T-helper 1 cell treated with Interleukin-12 subunit alpha and Interleukin-12 subunit beta and Interleukin-4 antibody, amounts not matched to agents 30 ng/mL and 1 ng/mL, for 36 hours (primary cell): Measurements from ENCODE around the gene USP32. TPM values are rescaled to one million over a fixed set of nuclear protein-coding genes. Genes with fewer than 3 reads are reported as not detected.
"Not testable (repeated sequence)": the region's sequence is repeated elsewhere in the genome, so short reads cannot be mapped to it uniquely, and the experiment has no call there.

Source experiments
- intact Hi-C: fragments of 100-400 bp; cut with micrococcal nuclease; formaldehyde crosslinking; loops from one replicate; pipeline ENCODE4 v1.15.1; 2024
- total RNA-seq: library from RNA; stranded (reverse); gene quantifications from 2 replicates; pipeline ENCODE4 v1.2.3, GENCODE V29; 2022

Gene USP32
- total RNA-seq, 1 donor from 2014 or later = 42.5 TPM

DNA sequence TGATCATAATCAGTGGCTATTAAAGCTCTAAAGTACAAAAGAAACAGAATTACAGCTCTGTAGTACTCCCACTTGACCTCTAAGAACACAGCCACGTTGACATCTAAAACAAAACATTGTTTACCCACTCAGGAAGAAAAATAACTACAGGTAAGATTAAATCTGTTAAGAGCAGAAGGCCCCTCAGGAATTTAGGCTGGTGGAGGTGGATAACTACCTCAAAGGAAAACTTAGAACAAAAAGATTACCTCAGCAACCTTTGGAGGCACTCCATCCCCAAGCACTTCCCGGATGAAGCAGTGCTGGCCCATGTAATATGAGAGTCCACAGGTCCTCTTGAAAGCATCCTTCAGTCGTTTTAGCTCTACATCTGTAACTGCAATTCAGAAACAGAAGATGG, 46.7 kb downstream of the USP32 start:
- intact Hi-C loops = no loop called here

DNA sequence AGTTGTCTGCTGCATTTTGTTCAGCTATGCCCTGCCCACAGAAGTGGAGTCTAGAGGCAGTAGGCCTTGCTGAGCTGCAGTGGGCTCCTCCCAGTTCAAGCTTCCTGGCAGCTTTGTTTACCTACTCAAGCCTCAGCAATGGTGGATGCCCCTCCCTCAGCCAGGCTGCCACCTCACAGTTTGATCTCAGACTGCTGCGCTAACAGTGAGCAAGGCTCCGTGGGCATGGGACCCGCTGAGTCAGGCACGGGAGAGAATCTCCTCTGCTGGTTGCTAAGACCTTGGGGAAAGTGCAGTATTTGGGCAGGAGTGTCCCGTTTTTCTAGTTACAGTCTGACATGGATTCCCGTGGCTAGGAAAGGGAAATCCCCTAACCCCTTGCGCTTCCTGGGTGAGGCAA, 49.4 kb downstream of the USP32 start:
- intact Hi-C loops = not testable (repeated sequence)

DNA sequence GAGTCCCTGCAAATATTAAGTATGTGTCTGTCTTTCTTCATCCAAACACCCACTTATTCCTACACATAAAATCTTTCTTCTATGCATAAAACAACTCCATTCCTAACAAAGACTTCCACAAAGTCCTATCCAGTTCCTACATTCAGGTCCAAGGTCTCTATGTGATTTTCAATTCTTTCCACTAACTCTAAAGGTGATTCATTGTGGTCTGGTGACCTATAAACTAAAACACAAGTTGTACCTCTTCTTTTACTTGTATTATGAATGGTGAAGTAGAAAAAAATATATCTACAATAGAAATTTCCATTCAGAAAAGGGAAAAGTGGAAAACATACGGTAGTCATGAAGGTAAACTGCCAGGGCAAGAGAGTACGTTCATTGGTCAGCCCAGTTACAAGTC, 56.6 kb downstream of the USP32 start:
- intact Hi-C loops = no loop called here

DNA sequence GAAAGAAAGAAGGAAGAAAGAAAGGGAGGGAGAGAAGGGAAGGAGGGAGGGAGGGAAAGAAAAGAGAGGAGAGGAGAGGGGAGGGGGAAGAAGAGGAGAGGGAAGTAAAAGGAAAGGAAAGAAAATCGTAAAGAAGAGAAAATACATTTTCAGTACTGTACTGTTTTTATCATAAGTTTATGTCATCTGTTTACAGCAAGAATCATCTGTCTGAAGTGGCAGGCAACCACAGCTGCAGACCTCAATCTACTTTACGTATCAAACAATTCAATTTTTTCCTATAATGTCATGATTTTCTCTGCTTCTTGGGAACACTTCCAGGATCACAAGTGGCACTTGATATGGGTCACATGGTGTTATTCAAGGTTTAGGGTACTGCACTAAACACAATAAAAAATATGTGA, 58.3 kb downstream of the USP32 start:
- intact Hi-C loops = no loop called here

DNA sequence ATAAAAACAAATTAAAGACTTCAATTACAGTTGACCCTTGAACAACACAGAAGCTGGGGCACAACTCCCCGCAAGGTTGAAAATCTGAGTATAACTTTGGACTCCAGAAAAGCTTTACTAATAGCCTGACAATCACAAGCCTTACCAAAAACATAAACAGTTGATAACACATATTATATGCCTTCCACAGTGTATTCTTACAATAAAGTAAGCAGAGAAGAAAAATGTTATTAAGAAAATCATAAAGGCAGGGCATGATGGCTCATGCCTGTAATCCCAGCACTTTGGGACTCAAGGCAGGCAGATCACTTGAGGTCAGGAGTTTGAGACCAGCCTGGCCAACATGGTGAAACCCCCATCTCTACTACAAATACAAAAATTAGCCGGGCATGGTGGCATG, 58.9 kb downstream of the USP32 start:
- intact Hi-C loops = not testable (repeated sequence)

DNA sequence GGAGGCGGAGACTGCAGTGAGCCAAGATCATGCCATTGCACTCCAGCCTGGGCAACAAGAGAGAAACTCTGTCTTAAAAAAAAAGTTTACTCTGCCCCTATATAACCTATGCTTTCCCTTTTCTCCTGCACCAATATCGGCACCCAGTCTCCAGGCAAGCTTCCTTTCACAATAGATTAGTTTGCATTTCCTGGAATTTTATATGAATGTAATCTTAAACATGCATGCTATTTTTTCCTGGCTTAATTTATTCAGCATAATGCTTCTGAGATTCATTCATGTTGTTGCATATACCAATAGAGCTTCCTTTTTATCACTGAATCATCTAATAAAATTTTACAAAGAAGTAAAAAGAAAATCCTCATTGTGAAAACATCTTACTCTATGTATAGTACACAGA, 59.4 kb downstream of the USP32 start:
- intact Hi-C loops = no loop called here

DNA sequence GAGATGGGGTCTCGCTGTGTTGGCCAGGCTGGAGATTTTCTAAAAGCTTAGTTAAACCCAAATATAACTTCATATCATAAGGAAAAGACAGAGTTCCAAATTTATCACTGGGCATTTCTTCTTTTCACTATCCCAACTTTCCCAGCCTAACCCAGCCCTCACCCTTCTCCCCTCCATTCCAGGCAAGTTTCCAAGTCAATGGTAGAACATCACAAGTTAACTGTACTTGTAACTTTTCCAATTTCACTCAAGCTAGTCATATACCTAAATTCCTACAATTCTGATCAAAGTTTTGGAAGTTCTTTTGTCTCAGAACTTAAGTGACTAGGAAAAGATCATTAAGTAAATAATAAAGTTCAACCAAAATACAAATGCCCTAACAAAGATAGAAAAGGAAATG, 61.2 kb downstream of the USP32 start:
- intact Hi-C loops = no loop called here

DNA sequence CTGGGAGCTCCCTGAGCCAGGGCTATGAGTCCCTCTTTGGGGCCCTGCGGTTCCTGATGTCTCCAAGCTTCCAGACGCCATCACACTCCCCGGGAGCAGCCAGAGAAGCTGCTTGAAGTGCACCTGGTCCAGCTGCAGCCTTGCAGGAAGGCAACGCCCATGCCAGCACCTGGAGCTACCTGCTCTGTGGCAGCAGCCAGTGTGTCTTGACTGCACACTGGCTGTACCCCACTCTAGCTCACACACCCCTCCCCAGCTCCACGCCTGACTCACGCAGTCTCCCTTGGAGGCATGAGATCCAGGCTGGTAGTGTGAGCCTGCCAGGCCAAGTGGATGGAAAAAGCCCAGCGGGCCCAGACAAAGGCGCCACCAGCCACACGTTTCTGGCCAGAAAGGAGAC, 63.3 kb downstream of the USP32 start:
- intact Hi-C loops = no loop called here

DNA sequence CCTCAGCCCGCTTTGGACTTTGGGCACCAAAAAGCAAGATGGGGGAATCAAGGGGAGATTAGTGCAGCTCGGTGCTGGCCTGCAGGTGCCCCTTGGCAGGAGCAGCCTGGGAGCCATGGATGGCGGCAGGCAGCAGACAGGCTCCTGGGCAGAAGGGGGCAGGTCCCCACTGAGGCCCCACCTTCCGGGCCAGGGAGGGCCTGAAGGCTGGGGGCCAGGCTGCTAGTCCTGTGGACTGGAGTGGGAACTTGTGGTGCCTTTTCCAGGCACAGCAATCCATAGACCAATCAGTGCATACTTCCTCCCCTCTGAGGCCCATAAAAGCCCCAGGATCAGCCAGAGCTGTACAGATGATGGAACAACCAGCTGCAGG, 64.0 kb downstream of the USP32 start:
- intact Hi-C loops = no loop called here

DNA sequence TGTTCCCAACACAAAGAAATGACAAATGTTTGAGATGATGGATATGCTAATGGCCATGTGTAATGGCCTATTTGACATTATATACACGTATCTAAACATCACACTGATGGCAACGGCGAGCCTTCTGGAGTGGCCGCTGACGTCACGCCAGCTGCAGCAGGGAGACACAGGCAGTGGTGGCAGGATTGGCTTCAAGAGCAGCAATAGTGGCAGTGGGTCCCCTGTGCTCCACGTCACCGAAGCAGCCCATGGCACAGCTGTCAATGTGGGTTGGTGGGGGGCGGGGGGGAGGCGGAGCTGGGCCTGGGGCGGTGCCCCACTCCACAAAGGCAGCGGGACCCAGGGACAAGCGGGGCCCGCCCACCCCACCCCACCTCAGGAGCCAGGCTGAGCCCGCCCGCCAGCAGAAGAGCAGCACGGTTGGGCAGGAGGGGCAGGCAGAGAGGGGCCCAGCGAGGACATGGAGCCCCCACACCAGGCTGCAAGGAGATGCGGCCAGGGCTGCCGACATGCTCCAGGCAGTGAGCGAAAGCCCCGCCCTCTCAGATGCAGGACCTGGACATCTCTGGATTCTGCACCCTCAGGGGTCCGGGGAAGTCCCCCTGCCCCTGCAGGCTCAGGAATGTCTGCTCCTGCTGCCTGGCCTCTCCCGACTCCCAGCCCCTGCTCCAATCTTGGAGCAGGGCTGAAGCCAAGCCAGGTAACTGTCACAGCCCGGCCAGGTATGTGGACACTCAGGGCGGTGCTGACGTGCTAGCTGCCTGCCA, 64.6 kb downstream of the USP32 start:
- intact Hi-C loops = no loop called here

DNA sequence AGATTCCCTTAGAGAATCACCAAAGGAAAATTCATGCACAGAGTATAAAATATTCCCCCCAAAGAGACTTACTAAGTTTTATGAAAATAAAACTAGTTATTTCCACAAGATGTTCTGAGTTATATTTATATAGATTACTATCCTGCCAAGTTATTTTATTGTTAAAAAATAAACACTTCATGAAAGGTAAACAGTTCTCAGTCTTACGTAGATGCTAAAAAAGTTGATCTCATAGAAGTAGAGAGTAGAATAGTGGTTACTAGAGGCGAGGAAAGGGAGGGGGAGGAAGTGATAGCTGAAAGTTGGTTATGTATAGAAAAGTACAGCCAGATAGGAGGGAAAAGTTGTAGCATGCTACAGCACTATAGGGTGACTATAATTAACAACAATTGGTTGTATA, 65.2 kb downstream of the USP32 start:
- intact Hi-C loops = no loop called here

DNA sequence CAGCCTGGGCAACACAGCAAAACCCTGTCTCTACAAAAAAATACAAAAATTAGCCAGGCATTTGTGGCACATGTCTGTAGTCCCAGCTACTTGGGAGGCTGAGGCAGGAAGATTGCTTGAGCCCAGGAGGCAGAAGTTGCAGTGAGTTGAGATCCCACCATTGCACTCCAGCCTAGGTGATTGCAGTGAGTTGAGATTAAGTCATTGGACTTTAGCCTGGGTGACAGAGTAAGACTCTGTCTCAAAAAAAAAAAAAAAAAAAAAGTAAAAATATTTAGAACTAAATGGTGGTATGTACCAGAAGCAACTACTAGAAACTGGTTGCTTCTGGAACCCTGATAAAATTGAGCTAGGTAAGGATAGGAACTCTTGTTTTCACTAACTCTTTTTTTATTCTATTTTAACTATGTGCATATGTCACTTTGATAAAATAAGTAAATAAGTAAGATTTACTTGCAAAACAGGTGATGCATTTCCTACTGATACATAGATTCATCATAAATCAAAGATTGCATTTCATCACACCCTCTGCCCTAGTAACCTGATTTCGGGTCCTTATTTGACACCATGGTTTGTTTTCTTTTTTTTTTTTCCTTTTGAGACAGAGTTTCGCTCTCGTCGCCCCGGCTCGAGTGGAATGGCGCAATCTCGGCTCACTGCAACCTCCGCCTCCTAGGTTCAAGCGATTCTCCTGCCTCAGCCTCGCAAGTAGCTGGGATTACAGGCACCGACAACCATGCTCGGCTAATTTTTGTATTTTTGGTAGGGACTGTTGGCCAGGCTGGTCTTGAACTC, 66.0 kb downstream of the USP32 start:
- intact Hi-C loops = no loop called here

DNA sequence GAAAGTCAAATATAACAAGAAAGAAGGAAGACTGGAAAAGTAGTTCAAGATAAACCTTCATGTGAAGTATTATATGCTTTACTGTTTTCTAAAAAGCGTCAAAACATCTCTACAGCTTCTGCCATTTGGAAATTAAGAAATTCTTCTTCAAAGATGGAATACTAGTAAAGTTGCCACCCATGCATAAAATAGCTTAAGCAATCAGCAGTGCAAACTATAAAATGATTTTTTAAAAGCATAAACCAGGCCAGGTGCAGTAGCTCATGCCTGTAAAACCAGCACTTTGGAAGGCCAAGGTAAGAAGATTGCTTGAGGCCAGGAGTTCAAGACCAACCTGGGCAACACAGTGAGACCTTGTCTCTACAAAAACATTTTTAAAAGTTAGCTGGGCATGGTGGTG, 68.2 kb downstream of the USP32 start:
- intact Hi-C loops = no loop called here

DNA sequence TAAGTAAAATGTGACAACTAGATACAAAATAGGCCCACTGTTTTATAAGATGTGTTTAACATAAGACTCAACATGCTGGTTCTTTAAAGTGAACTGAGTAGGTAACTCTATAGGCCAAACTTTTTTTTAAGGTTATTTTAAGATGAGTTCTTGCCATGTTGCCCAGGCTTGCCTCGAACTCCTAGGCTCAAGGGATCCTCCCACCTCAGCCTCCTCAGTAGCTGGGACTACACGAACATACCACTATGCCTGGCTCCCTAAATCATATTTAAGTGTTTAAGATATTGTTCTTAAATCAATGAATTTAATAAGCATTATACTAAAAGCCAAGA, 69.9 kb downstream of the USP32 start:
- intact Hi-C loops = no loop called here

DNA sequence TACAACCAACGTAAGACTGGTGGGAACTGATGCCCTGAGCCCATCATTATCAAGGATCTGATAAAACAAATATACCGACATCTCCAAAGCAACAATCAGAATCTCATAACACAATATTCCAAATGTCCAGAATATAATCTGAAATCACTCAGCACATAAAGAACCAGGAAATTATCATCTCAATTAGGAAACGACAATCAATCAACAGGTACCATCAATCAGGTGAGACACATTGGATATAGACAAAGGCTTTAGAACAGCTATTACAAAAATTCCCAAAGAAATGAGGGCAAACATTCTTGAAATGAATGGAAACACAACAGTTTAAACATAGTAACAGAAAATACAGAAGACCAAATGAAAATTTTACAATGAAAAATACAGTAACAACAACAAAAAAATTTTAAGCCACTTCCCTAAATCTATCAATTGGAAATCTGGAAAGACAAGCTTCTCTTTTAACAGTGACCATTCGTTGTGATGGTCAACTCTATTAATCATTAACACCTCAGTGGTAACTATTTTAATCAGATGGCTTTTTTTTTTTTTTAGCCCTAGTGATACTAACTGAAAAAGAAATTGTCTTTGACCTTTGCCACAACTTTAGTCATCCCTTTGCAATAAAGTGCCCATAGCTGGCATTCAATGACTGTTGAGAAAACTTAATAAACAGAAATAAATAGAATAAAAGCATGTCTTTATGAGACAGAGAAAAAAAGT, 70.4 kb downstream of the USP32 start:
- intact Hi-C loops = no loop called here

DNA sequence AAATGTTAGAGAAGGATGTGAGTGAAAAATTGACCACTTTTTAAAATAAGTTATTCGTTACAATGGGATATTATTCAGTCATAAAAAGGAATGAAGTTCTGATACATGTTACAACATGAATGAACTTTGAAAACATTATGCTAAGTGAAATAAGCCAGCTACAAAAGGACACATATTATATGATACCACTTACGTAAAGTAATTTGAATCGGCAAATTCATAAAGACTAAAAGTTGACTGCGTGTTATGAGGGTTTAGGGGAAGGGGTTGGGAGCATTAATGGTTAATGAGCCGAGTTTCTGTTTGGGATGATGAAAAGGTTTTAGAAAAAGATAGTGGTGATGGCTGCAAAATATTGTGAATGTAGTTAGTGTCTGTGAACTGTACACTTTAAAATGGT, 73.1 kb downstream of the USP32 start:
- intact Hi-C loops = no loop called here

DNA sequence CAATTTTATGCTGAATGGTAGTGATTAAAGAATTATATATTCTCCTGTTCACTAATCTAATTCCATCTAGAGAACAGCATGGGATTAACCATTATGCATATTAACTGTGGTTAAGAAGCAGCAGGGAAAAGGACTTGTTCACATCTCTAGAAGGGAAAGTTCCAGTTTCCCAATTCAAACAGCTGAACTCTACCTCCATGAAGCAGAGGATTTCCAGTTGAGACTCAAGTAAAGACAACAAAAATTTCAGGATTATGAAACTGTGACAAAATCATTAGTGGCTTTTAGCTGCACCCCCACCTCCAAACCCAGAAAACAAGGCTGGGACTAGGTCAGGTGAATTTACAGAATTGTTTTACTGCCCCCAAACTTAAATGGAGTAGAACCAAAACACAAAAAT, 73.6 kb downstream of the USP32 start:
- intact Hi-C loops = no loop called here

DNA sequence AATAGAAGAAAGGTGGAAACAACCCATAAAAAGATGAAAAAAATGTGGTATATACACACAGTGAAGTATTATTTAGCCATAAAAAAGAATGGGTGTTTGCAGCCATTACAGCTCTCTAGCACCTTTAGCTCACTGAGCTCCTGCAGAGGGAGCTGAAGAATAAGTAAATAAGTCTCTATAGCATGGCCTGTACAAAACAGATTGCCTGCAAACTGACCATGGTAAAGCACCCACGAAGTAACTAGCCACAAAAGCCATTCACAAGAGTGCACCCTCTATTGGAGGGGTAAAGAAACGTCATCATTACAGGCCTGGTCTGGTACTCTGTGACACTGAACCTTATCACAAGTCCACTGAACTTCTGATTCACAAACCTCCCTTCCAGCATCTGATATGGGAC, 76.3 kb downstream of the USP32 start:
- intact Hi-C loops = no loop called here

DNA sequence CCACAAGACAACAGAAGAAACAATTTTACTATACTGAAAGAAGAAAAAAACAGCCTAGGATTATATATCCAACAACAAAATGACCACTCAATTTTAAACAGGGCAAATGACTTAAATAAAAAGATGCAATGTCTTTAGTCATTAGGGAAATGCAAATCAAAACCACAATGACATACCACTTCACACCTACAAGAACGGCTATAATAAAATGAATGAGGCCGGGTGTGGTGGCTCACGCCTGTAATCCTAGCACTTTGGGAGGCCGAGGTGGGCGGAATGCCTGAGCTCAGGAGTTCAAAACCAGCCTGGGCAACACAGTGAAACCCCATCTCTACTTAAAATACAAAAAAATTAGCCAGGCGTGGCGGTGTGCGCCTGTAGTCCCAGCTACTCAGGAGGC, 77.0 kb downstream of the USP32 start:
- intact Hi-C loops = not testable (repeated sequence)

DNA sequence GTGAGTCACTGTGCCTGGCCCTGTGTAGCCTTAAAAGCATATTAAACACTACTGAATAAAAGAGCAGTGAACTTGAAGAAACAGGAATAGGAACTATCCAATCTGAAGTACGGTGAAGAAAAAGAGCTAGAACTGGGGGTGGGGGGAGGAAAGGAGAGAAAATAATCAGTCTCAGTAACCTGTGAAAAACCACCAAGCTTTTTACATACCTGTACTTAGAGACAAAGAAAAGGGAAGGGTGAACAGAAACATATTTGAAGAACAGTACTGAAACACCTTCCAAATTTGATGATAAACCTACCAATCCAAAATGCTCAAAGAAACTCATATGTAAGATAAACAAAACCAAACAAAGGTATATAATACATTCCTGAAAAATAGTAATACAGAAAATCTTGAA, 77.5 kb downstream of the USP32 start:
- intact Hi-C loops = no loop called here

DNA sequence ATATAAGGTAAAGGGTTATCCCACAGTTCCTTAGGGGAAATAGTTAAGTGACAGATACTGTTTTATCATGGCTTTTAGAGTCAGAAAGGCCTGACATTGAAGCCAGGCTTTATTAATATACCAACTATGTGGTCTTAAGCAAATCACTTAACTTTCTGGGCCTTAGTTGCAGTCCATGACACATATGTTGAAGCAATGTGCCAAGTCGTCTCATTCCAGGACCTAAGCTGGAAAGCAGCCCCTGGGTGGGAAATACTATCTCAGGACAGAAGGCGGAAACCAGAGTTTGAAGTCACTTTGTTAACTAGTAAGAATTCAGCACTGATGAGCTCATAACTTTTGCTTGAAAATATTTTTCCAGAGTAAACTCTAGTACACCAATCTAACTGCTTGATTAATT, 80.0 kb downstream of the USP32 start:
- intact Hi-C loops = no loop called here

DNA sequence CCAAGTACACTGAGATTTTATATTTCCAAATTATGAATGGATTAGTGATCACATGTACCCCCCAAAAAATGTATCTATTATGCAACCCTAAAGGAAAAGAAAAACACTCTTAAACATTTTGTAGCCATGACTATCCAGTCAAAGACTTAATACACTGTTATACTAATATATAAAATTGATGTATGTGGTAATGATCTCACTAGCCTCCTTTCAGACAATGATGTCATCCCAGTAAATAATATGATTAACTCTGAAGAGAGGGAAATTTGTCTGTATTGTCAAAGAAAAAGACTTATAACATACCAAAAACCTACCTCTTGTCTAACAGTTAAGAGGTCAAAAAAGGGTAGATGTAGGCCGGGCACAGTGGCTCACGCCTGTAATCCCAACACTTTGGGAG, 80.7 kb downstream of the USP32 start:
- intact Hi-C loops = no loop called here
